SU-DHL-6 (cell line): Measurements from ENCODE around the gene EEF2K.

Experiments
- EZH2phosphoT487 ChIP-seq: fragments of 200-600 bp; sonication (generic), shearing (Covaris generic); conservative IDR thresholded peaks from 2 replicates; pipeline ENCODE4 v1.6.1; 2018; ENCODE audit warnings: mild to moderate bottlenecking, antibody characterized with exemption, low read length, moderate library complexity, mixed read lengths
- TF ChIP-seq, protein P1 (sequence below): fragments of 200-600 bp; sonication (generic); IDR thresholded peaks from one replicate; pipeline ENCODE4 v1.5.1; 2017; ENCODE audit warnings: antibody characterized with exemption, mild to moderate bottlenecking, low read length, moderate library complexity; ENCODE audit not compliant: insufficient read depth, poor library complexity, severe bottlenecking

GRCh38 chr16:22299036-22299435 is 93.0 kb downstream of the EEF2K start:
- TF ChIP-seq, protein P1, sequence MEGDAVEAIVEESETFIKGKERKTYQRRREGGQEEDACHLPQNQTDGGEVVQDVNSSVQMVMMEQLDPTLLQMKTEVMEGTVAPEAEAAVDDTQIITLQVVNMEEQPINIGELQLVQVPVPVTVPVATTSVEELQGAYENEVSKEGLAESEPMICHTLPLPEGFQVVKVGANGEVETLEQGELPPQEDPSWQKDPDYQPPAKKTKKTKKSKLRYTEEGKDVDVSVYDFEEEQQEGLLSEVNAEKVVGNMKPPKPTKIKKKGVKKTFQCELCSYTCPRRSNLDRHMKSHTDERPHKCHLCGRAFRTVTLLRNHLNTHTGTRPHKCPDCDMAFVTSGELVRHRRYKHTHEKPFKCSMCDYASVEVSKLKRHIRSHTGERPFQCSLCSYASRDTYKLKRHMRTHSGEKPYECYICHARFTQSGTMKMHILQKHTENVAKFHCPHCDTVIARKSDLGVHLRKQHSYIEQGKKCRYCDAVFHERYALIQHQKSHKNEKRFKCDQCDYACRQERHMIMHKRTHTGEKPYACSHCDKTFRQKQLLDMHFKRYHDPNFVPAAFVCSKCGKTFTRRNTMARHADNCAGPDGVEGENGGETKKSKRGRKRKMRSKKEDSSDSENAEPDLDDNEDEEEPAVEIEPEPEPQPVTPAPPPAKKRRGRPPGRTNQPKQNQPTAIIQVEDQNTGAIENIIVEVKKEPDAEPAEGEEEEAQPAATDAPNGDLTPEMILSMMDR = no peak
- TF ChIP-seq EZH2phosphoT487 = no peak
